ENCODE results near the gene RAG1.

DNA sequence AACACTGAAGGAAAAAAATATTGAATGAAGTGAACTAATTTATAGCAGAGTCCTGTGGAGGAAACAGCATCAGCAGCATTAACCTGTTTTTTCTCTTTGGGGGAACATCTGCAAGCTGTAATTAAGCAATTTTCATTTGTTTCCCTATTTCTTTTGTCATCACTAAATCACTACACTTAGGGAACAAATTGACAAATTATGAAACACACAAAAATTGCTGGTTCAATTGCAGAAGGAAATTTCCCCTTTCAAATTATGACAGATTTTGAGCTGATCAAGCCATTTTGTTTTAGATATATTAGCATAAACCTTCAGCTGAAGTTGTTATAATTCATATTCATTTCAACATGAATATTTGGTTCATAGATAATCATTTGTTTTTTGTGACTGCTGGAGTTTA lies 52.4 kb downstream of the RAG1 start:
- TF ChIP-seq TAF1 (IDR thresholded peaks at IDR 0.05; ENCODE audit: low read depth) (no peak), POLR2AphosphoS5 (IDR thresholded peaks at IDR 0.05) (no peak), SMC3 (conservative IDR thresholded peaks at IDR 0.05; ENCODE audit: poor library complexity) (no peak)
